Hematopoietic multipotent progenitor cell treated with erythropoietin and hydrocortisone succinate and interleukin-3 and kit ligand, for 15 days (in vitro differentiated cells): ENCODE results near the gene IFI27L2.
A peak's percentile ranks its signal among the peaks of the same experiment; 100 is the strongest.
"Not testable (repeated sequence)": the region's sequence is repeated elsewhere in the genome, so short reads cannot be mapped to it uniquely, and the experiment has no call there.

ENCODE experiments used
- DNase-seq: peaks from one replicate; pipeline ENCODE4 v3.0.0-alpha.2; 2015; ENCODE audit warnings: low spot score

IFI27L2 gene, protein sequence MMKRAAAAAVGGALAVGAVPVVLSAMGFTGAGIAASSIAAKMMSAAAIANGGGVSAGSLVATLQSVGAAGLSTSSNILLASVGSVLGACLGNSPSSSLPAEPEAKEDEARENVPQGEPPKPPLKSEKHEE

GRCh38 chr14:94129111-94129757 lies at the start of gene IFI27L2:
IFI27L2 (minus strand) TSS chr14:94129604; CDS start chr14:94129564, 40 bp downstream.
- DNase-seq, result peak; percentile 77

GRCh38 chr14:94177806-94178205 lies 48.4 kb upstream of the IFI27L2 start:
- no peak for DNase-seq

DNA sequence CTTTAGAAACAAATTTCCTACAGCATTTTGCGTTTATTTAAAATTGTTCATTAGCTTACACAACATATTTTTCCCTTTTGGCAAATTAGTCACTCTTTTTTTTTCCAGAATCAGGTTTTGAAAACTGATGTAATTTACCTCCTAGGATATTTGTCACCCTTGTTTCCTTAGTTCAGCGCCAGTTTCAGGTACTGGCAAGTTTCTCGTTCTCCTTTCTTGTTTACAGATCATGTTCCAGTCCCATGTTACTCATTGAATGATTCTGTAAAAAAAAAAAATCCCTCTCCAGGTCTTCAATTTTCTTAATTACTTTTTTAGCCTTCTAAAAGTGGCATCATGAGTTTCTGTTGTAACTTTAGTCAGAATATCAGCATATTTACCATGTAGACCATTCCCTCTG lies 47.4 kb upstream of the IFI27L2 start:
- no peak for DNase-seq

DNA sequence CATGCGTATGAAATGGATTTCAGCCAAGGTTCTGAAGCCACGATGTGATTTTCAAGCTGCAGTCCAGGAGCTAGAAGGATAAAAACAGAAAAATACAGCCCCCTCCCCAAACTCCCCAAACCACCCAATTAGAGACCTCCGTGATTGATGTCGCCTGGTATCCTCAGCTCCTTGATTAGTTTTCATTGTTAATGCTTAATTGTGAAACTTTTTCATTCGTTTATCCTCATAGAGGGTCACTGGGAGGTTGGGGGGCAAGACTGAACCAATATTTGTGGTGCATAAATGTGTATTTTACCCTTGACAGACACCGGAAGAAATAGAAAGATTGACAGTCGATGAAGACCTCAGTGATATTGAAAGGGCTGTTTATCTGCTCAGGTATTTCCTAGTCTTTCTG lies 46.3 kb upstream of the IFI27L2 start:
- DNase-seq, result no peak

GRCh38 chr14:94175011-94175745 lies 45.8 kb upstream of the IFI27L2 start:
- DNase-seq, result no peak

- no peak for DNase-seq
Measured at GRCh38 chr14:94174604-94175010, 45.2 kb upstream of the IFI27L2 start.

- DNase-seq, result peak; percentile 69
Measured at GRCh38 chr14:94173885-94174603, 44.6 kb upstream of the IFI27L2 start, which contains the start of gene PPP4R4. PPP4R4 (plus strand) TSS chr14:94174322; CDS start chr14:94174466, 144 bp downstream.

DNA sequence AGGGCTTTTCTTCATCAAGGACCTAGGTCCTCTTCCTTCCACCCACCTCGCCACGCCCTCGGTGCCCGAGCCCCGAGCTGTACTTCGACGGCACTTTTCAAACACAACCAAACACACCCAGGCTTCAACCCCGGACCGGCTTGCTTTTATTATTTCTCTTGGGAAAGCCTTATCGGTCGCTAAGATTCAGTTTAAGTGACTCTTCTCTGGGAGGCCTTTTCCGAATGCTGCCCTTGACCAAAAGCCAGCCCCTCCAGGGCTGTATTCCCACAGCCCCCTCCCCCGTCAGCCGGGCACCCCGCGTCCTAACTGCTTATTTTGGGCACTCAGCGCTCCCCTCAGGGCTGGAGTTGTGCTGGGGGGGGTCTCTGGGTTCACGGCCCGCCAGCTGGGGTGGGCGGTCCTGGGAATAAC lies 44.1 kb upstream of the IFI27L2 start:
- no peak for DNase-seq

GRCh38 chr14:94172545-94172944 lies 43.1 kb upstream of the IFI27L2 start:
- DNase-seq, result no peak

- no peak for DNase-seq
Measured at GRCh38 chr14:94171208-94171607, 41.8 kb upstream of the IFI27L2 start.

DNA sequence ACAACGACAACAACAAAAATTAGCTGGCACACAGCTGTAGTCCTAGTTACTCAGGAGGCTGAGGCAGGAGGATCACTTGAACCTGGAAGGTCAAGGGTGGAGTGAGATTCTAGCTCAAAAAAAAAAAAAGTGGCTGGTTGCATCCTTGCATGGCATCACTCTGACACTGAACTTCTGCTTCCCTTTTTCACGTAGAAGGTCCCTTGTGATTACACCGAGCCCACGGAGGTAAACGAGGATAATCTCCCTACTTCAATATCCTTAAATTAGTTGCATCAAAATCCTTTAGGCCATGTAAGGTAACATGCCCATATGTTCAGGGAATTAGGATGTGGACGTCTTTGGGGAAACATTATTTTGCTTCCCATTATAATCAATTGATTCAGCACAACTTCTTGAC lies 40.7 kb upstream of the IFI27L2 start:
- DNase-seq, result no peak

DNA sequence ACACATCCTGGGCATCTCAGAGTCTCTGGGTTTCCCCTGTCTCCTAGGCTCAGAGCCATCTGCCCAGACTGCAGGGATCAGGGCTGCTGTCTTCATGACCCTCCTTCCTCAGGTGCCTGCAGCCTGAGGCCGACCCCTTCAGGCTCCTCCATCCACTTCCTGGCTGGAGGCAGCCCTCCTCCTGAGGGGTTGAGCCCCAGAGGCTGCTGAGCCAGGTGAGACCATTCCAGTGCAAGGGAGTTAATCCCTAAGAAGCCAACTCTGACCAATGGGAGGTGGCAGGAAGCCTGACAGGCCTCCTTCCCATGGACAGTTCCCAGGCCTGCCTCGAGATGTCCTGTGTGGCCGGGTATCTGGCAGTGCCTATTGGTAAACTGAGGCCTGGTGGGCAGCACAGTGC lies 36.3 kb upstream of the IFI27L2 start:
- no peak for DNase-seq

GRCh38 chr14:94164685-94165431 lies 35.5 kb upstream of the IFI27L2 start:
- no peak for DNase-seq

- no peak for DNase-seq
Measured at GRCh38 chr14:94163796-94164195, 34.4 kb upstream of the IFI27L2 start.

GRCh38 chr14:94162466-94162865 lies 33.1 kb upstream of the IFI27L2 start:
- DNase-seq, result no peak

GRCh38 chr14:94161981-94162380 lies 32.6 kb upstream of the IFI27L2 start:
- DNase-seq, result no peak

- DNase-seq, result no peak
Measured at GRCh38 chr14:94161058-94161457, 31.7 kb upstream of the IFI27L2 start.

DNA sequence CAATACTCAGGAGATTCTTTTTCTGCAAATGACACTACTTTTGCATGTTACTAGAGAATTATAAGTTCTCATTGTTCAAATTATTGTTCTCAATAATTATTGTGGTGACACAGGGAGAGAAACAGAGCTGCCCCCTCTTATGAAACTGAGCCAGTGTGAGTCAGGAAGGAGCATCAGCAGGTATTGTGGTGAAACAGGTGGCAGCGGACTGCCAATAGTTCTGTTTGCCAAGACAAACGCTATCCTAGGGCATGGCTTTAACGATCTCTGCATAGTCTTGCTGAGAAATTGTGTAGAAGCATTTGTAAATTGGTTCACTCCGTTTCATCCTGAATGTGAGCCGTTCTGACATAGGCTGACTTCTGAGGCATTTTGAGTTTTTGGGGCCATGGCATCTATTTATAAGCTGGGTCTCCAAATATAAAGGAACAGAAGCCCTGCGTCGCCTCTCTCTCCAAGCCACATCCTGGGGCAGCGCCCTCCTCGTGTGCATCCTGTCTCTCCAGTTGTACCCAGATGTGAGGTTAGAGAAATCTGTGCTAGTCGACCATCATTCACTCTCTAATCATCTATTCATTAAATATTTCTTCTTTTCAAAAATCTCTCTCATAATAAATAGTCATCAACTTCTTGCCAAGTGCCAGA lies 29.0 kb upstream of the IFI27L2 start:
- DNase-seq, result no peak

DNA sequence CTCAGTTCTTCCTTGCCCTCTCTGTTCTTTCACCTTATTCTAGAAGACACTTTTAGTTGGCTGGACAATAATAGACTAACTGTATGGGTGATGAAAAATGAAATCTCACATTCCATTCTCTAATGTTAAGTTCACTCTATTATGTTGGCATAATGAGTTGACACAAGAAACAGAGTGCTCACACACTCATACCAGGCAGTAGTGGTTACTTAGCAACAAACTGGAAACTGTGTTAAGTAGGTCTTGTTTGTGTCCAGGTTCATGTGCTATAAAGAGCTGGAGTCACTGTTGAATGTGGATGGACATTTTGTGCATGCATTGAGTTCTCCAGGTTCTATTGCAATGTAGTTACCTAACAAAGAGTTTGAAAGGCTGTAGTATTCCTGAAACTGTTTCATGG lies 27.8 kb upstream of the IFI27L2 start:
- no peak for DNase-seq

DNA sequence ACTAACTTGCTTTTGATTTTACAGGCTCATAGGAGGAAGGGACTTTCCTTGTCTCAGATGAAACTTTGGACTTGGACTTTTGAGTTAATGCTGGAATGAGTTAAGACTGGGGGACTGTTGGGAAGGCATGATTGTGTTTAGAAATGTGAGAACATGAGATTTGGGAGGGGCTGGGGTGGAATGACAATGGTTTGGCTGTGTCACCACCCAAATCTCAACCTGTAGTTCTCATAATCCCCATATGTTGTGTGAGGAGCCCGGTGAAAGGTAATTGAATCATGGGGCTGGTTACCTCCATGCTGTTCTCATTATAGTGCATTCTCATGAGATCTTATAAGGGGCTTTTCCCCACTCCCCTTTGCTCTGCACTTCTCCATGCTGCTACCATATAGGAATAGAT lies 26.7 kb upstream of the IFI27L2 start:
- not testable (repeated sequence) for DNase-seq

DNA sequence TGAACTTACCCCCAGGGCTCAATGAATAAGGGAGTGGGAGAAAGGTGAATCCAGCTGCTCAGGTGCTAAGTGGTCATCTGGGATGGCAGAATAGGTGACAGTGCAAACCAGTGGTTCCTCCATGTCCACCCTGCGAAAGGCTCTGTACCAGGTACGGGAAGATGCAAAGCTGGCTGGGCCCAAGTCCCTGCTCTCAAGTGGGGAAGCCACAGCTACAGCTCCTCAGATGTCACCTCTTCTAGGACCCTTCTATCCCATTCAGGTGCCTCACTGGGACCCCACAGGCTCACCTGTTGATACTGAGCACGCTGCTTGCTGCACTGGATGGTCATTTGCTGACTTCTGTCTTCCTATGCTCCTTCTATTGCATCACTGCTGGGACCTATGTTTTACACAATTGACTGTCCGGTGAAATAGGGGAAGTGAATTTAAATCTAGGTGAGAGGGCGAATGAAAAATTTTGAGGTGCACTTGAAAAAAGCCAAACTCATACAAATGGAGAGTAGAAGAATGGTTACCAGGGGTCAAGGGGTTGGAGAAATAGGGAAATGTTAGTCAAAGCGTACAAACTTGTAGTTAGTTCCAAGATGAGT lies 24.4 kb upstream of the IFI27L2 start:
- no peak for DNase-seq
